HepG2 (cell line): ENCODE results near the gene KIF25. TPM values are rescaled to one million over a fixed set of nuclear protein-coding genes. Genes with fewer than 3 reads are reported as not detected.
A peak's percentile ranks its signal among the peaks of the same experiment; 100 is the strongest.

Experiments
- ATAC-seq: fragments of 200-7000 bp; cut with Tn5 transposase; 3 replicates; pipeline ENCODE4 v1.9.1; 2020; ENCODE audit warnings: mild to moderate bottlenecking, moderate library complexity
- BruUV-seq: library from RNA; stranded (reverse); fragments of 400-500 nt; replicated peaks from 2 replicates; lab custom pipeline; 2021; lab: Mats Ljungman, UMichigan
- CTCF ChIA-PET: fragments of 300-600 bp; formaldehyde crosslinking; extraction: SDS; loops from one replicate; lab custom pipeline; 2021; ENCODE audit warnings: low total read pairs, inconsistent platforms, low intra/inter-chr PET ratio; lab: Yijun Ruan, JAX
- POLR2A ChIA-PET: fragments of 350-600 bp; sonication (Branson Sonifier 250); formaldehyde crosslinking; loops from one replicate; lab custom pipeline; 2020; ENCODE audit warnings: antibody characterized with exemption, inconsistent platforms; lab: Yijun Ruan, JAX
- DNase-seq: peaks from one replicate; pipeline ENCODE4 v3.0.0-alpha.2; 2015; ENCODE audit warnings: low spot score
- FAIRE-seq: peaks from 3 replicates; lab custom pipeline; 2011; peaks lifted over from hg19 to GRCh38; lab: Jason Lieb, UNC
- H2AFZ ChIP-seq: one replicate; pipeline ENCODE4 v1.6.1; 2011; ENCODE audit warnings: low read length, inconsistent platforms
- H3K27ac ChIP-seq: fragments of 300-600 bp; 3 replicates; pipeline ENCODE4 v1.8.0; 2011; ENCODE audit warnings: mixed run types, mild to moderate bottlenecking, mixed read lengths, low read length, inconsistent platforms; ENCODE audit not compliant: insufficient read depth; ENCODE audit errors: extremely low read length
- H3K27me3 ChIP-seq, 2 experiments: fragments of 200-600 bp in 1 of 2; 2 replicates in 1 of 2; 3 replicates in 1 of 2; pipeline versions ENCODE4 v1.6.0 to v1.8.0; 2011; ENCODE audit warnings: low read length in 2 of 2, mild to moderate bottlenecking in 2 of 2, moderate library complexity in 2 of 2, inconsistent platforms in 1 of 2; ENCODE audit not compliant: insufficient read depth in 2 of 2, control insufficient read depth in 1 of 2
- H3K36me3 ChIP-seq, 2 experiments: fragments of 200-600 bp in 1 of 2; replicated peaks in 1 of 2; 2 replicates in 1 of 2; 3 replicates in 1 of 2; pipeline versions ENCODE4 v1.5.1 to v1.8.0; 2011; ENCODE audit warnings: low read length in 2 of 2, inconsistent platforms in 1 of 2; ENCODE audit not compliant: insufficient read depth in 2 of 2, control insufficient read depth in 1 of 2
- H3K4me1 ChIP-seq: 2 replicates; pipeline ENCODE4 v1.5.1; 2012; ENCODE audit warnings: low read length, inconsistent platforms; ENCODE audit not compliant: insufficient read depth
- H3K4me2 ChIP-seq: 2 replicates; pipeline ENCODE4 v1.6.0; 2011; ENCODE audit warnings: low read depth, low read length, inconsistent platforms
- H3K4me3 ChIP-seq, 3 experiments: fragments of 200-600 bp in 1 of 3; sonication (generic), shearing (Covaris generic) in 1 of 3; replicated peaks in 1 of 3; 2 replicates each; pipeline ENCODE4 v1.5.1; 2011 to 2016; ENCODE audit warnings: low read length in 3 of 3, inconsistent platforms in 2 of 3, low read depth in 2 of 3, mild to moderate bottlenecking in 2 of 3, control low read depth in 1 of 3, mixed read lengths in 1 of 3; ENCODE audit not compliant: insufficient read depth in 1 of 3
- H3K79me2 ChIP-seq: one replicate; pipeline ENCODE4 v1.6.1; 2011; ENCODE audit warnings: low read length, inconsistent platforms; ENCODE audit not compliant: insufficient read depth
- H3K9ac ChIP-seq: 2 replicates; pipeline ENCODE4 v1.6.0; 2011; ENCODE audit warnings: mild to moderate bottlenecking, low read depth, low read length, inconsistent platforms; ENCODE audit not compliant: insufficient read depth
- H3K9me3 ChIP-seq: 2 replicates; pipeline ENCODE4 v1.5.1; 2012; ENCODE audit warnings: mild to moderate bottlenecking, low read length
- H4K20me1 ChIP-seq: 2 replicates; pipeline ENCODE4 v1.6.0; 2011; ENCODE audit warnings: inconsistent platforms, mild to moderate bottlenecking, low read length, moderate library complexity; ENCODE audit not compliant: insufficient read depth
- ESRRA ChIP-seq: sonication (generic); formaldehyde crosslinking; IDR thresholded peaks from 2 replicates; pipeline ENCODE4 v1.5.1; 2020; ENCODE audit warnings: mild to moderate bottlenecking, low read depth, missing genetic modification reagents
- KDM2A ChIP-seq: sonication (generic); formaldehyde crosslinking; IDR thresholded peaks from 2 replicates; pipeline ENCODE4 v1.4.0; 2020; ENCODE audit warnings: low read depth, missing genetic modification reagents, borderline replicate concordance
- ZBTB40 ChIP-seq, 2 experiments: fragments of 450-650 bp in 1 of 2; sonication (generic) in 1 of 2; formaldehyde crosslinking in 1 of 2; IDR thresholded peaks; 2 replicates each; pipeline versions ENCODE4 v1.6.1 to v1.8.0; 2016 to 2022; ENCODE audit warnings: antibody characterized with exemption in 1 of 2, mild to moderate bottlenecking in 1 of 2, missing genetic modification reagents in 1 of 2
- ZNF264 ChIP-seq: sonication (generic); formaldehyde crosslinking; IDR thresholded peaks from 2 replicates; pipeline ENCODE4 v1.4.0; 2020; ENCODE audit warnings: missing genetic modification reagents
- WGBS: methylation state at CpG from one replicate; pipeline ENCODE4 v1.1.6; 2017; ENCODE audit warnings: low lambda C conversion rate; 5-methylcytosine and 5-hydroxymethylcytosine counted together
- in situ Hi-C: cut with HindIII; loops from 2 replicates; pipeline ENCODE4 v1.10.0; 2017; ENCODE audit warnings: low pct_unique_long_range_greater_than_20kb; ENCODE audit not compliant: extremely low pct_ligation_motif_present
- intact Hi-C: fragments of 100-400 bp; cut with micrococcal nuclease; formaldehyde crosslinking; loops from one replicate; pipeline ENCODE4 v1.10.0; 2022; ENCODE audit not compliant: unreplicated experiment
- polyA plus RNA-seq, 8 experiments: library from polyadenylated mRNA; depleted of rRNA in 3 of 8; stranded (reverse) in 7 of 8; unstranded in 1 of 8; fragments of >200 nt; fragmentation: Illumina TruSeq in 4 of 8; extraction: Trizol in 4 of 8; gene quantifications; 2 replicates each; pipeline versions ENCODE4 v1.2.1 to v1.2.3, GENCODE V29; 2011 to 2016; ENCODE audit warnings: low read depth in 4 of 8, missing spikeins in 1 of 8, mixed read lengths in 1 of 8; ENCODE audit not compliant: insufficient read depth in 1 of 8
- total RNA-seq, 5 experiments: library from RNA; depleted of rRNA; stranded (reverse); fragments of >200 nt; fragmentation: Illumina TruSeq; extraction: Trizol; gene quantifications; 2 replicates each; pipeline ENCODE4 v1.2.3, GENCODE V29; 2016; ENCODE audit warnings: low read depth in 1 of 5

KIF25 gene
- total and polyA plus RNA-seq, 2 of the 13 experiments (the other 11 are each of a cell fraction or from before 2014, with no cell fraction given) = not detected

DNA sequence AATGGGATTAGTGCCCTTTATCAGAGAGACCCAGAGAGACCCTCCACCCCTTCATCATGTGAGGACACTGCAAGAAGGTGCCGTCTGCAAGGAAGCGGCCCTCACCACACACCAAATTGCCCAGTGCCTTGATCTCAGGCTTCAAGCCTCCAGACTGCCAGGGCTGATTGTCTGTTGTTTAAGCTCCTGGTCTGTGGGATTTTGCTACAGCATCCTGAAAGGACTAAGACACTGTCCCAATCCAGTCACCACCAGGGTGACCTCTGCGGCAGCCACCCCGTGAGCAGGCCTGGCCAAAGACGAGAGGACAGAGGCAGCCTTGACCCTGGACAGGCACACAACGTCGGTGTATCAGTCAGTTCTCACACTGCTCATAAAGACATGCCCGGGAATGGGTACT is 95.1 kb downstream of the KIF25 start:
- no peaks in the 10 kb centered on the region for H3K79me2 ChIP-seq
- ChIA-PET POLR2A (no interaction called here), CTCF (no interaction called here)
- no peaks in the 10 kb centered on the region for H3K36me3 ChIP-seq
- no peaks in the 10 kb centered on the region for H3K9me3 ChIP-seq
- peaks cover 33% of the 10 kb centered on the region for H3K4me1 ChIP-seq
- no peak for DNase-seq
- no peak for ATAC-seq
- no peak overlapping the region for H3K27ac ChIP-seq
- in situ Hi-C loops (no loop called here), intact Hi-C loops (no loop called here)
- no TSS peak for BruUV-seq
- no peak overlapping the region for H3K4me3 ChIP-seq
- H3K27me3 ChIP-seq = peaks cover 7 to 65% of the 10 kb centered on the region in 2 experiments; a peak in 4 of 5 replicates
- no peaks in the 10 kb centered on the region for H4K20me1 ChIP-seq
- no peak for TF ChIP-seq ESRRA (CRISPR knock-in tag)
- TF ChIP-seq ZNF264 (CRISPR knock-in tag) = peak; percentile 80; the same call in 1 of the 2 replicates
- no peak for TF ChIP-seq ZBTB40 (IDR thresholded peaks at IDR 0.05)
- 0 out of 2 replicates have a peak, but pooled peaks have one; percentile 5 for TF ChIP-seq ZBTB40 (CRISPR knock-in tag; IDR thresholded peaks at IDR 0.05)
- no peak for TF ChIP-seq KDM2A
- H2AFZ ChIP-seq = no peak overlapping the region
- H3K9ac ChIP-seq = no peak overlapping the region
- 51% methylated on average over 7 of the region's 8 CpGs for WGBS
- no peak for FAIRE-seq
- no peak overlapping the region for H3K4me2 ChIP-seq
